ENCODE results near the gene MLEC.
A peak's percentile ranks its signal among the peaks of the same experiment; 100 is the strongest.
"Not testable (repeated sequence)": the region's sequence is repeated elsewhere in the genome, so short reads cannot be mapped to it uniquely, and the experiment has no call there.

MLEC gene

GRCh38 chr12:120666571-120667390 is 20.2 kb upstream of the MLEC start:
- Histone ChIP-seq H3K27ac (ENCODE audit: low read length) (no peak overlapping the region), H3K4me1 (ENCODE audit: control insufficient read depth in 1 of 2, insufficient read depth in 2 of 2, low read length in 2 of 2) (no peaks in the 10 kb centered on the region), H3K4me3 (ENCODE audit: low read depth in 1 of 2, low read length in 2 of 2) (no peak overlapping the region), H3K27me3 (ENCODE audit: low read depth, low read length) (no peaks in the 10 kb centered on the region), H3K36me3 (ENCODE audit: control insufficient read depth in 1 of 2, insufficient read depth in 2 of 2, low read length in 2 of 2) (no peaks in the 10 kb centered on the region), H3K9me3 (ENCODE audit: control insufficient read depth in 1 of 2, low read length in 2 of 2) (no peaks in the 10 kb centered on the region)

- H3K27me3 ChIP-seq (ENCODE audit: low read depth, low read length): no peaks in the 10 kb centered on the region
- no peak overlapping the region for H3K4me3 ChIP-seq (ENCODE audit: low read depth in 1 of 2, low read length in 2 of 2)
- no peaks in the 10 kb centered on the region for H3K9me3 ChIP-seq (ENCODE audit: control insufficient read depth in 1 of 2, low read length in 2 of 2)
- H3K27ac ChIP-seq (ENCODE audit: low read length): no peak overlapping the region
- H3K4me1 ChIP-seq (ENCODE audit: control insufficient read depth in 1 of 2, insufficient read depth in 2 of 2, low read length in 2 of 2): no peaks in the 10 kb centered on the region
- H3K36me3 ChIP-seq (ENCODE audit: control insufficient read depth in 1 of 2, insufficient read depth in 2 of 2, low read length in 2 of 2): no peaks in the 10 kb centered on the region
Measured at GRCh38 chr12:120668091-120668867, 18.7 kb upstream of the MLEC start.

- peak overlapping the region; percentile 23 for H3K27ac ChIP-seq (ENCODE audit: low read length)
- no peaks in the 10 kb centered on the region for H3K9me3 ChIP-seq (ENCODE audit: control insufficient read depth in 1 of 2, low read length in 2 of 2)
- no peaks in the 10 kb centered on the region for H3K27me3 ChIP-seq (ENCODE audit: low read depth, low read length)
- H3K4me1 ChIP-seq (ENCODE audit: control insufficient read depth in 1 of 2, insufficient read depth in 2 of 2, low read length in 2 of 2): no peaks in the 10 kb centered on the region
- H3K36me3 ChIP-seq (ENCODE audit: control insufficient read depth in 1 of 2, insufficient read depth in 2 of 2, low read length in 2 of 2): no peaks in the 10 kb centered on the region
- H3K4me3 ChIP-seq (ENCODE audit: low read depth in 1 of 2, low read length in 2 of 2): peak overlapping the region in 1 of 2 donors; percentile 33
Measured at GRCh38 chr12:120668868-120669840, 17.8 kb upstream of the MLEC start.

GRCh38 chr12:120670237-120670636 is 16.7 kb upstream of the MLEC start:
- H3K4me1 ChIP-seq (ENCODE audit: control insufficient read depth in 1 of 2, insufficient read depth in 2 of 2, low read length in 2 of 2); H3K9me3 ChIP-seq (ENCODE audit: control insufficient read depth in 1 of 2, low read length in 2 of 2); H3K4me3 ChIP-seq (ENCODE audit: low read depth in 1 of 2, low read length in 2 of 2); H3K36me3 ChIP-seq (ENCODE audit: control insufficient read depth in 1 of 2, insufficient read depth in 2 of 2, low read length in 2 of 2); H3K27ac ChIP-seq (ENCODE audit: low read length); H3K27me3 ChIP-seq (ENCODE audit: low read depth, low read length): not testable (repeated sequence)

GRCh38 chr12:120670667-120671066 is 16.3 kb upstream of the MLEC start:
- H3K9me3 ChIP-seq (ENCODE audit: control insufficient read depth in 1 of 2, low read length in 2 of 2): no peaks in the 10 kb centered on the region
- H3K27me3 ChIP-seq (ENCODE audit: low read depth, low read length): no peaks in the 10 kb centered on the region
- no peak overlapping the region for H3K4me3 ChIP-seq (ENCODE audit: low read depth in 1 of 2, low read length in 2 of 2)
- H3K27ac ChIP-seq (ENCODE audit: low read length): no peak overlapping the region
- no peaks in the 10 kb centered on the region for H3K36me3 ChIP-seq (ENCODE audit: control insufficient read depth in 1 of 2, insufficient read depth in 2 of 2, low read length in 2 of 2)
- no peaks in the 10 kb centered on the region for H3K4me1 ChIP-seq (ENCODE audit: control insufficient read depth in 1 of 2, insufficient read depth in 2 of 2, low read length in 2 of 2)

- Histone ChIP-seq H3K27ac (ENCODE audit: low read length) (no peak overlapping the region), H3K9me3 (ENCODE audit: control insufficient read depth in 1 of 2, low read length in 2 of 2) (no peaks in the 10 kb centered on the region), H3K4me1 (ENCODE audit: control insufficient read depth in 1 of 2, insufficient read depth in 2 of 2, low read length in 2 of 2) (no peaks in the 10 kb centered on the region), H3K4me3 (ENCODE audit: low read depth in 1 of 2, low read length in 2 of 2) (no peak overlapping the region), H3K27me3 (ENCODE audit: low read depth, low read length) (no peaks in the 10 kb centered on the region), H3K36me3 (ENCODE audit: control insufficient read depth in 1 of 2, insufficient read depth in 2 of 2, low read length in 2 of 2) (no peaks in the 10 kb centered on the region)
Measured at GRCh38 chr12:120674097-120674636, 12.8 kb upstream of the MLEC start.

- Histone ChIP-seq H3K27me3 (ENCODE audit: low read depth, low read length) (no peaks in the 10 kb centered on the region), H3K27ac (ENCODE audit: low read length) (no peak overlapping the region), H3K36me3 (ENCODE audit: control insufficient read depth in 1 of 2, insufficient read depth in 2 of 2, low read length in 2 of 2) (no peaks in the 10 kb centered on the region), H3K4me3 (ENCODE audit: low read depth in 1 of 2, low read length in 2 of 2) (no peak overlapping the region), H3K4me1 (ENCODE audit: control insufficient read depth in 1 of 2, insufficient read depth in 2 of 2, low read length in 2 of 2) (no peaks in the 10 kb centered on the region), H3K9me3 (ENCODE audit: control insufficient read depth in 1 of 2, low read length in 2 of 2) (no peaks in the 10 kb centered on the region)
Measured at GRCh38 chr12:120677765-120678473, 9.0 kb upstream of the MLEC start.

GRCh38 chr12:120678572-120678971 is 8.4 kb upstream of the MLEC start:
- Histone ChIP-seq H3K27ac (ENCODE audit: low read length) (no peak overlapping the region), H3K27me3 (ENCODE audit: low read depth, low read length) (no peaks in the 10 kb centered on the region), H3K4me1 (ENCODE audit: control insufficient read depth in 1 of 2, insufficient read depth in 2 of 2, low read length in 2 of 2) (no peaks in the 10 kb centered on the region), H3K36me3 (ENCODE audit: control insufficient read depth in 1 of 2, insufficient read depth in 2 of 2, low read length in 2 of 2) (no peaks in the 10 kb centered on the region), H3K4me3 (ENCODE audit: low read depth in 1 of 2, low read length in 2 of 2) (no peak overlapping the region), H3K9me3 (ENCODE audit: control insufficient read depth in 1 of 2, low read length in 2 of 2) (no peaks in the 10 kb centered on the region)

GRCh38 chr12:120680165-120680738 is 6.7 kb upstream of the MLEC start:
- Histone ChIP-seq H3K4me1 (ENCODE audit: control insufficient read depth in 1 of 2, insufficient read depth in 2 of 2, low read length in 2 of 2) (peaks cover 0 to under 1% of the 10 kb centered on the region in 2 donors), H3K27ac (ENCODE audit: low read length) (no peak overlapping the region), H3K36me3 (ENCODE audit: control insufficient read depth in 1 of 2, insufficient read depth in 2 of 2, low read length in 2 of 2) (no peaks in the 10 kb centered on the region), H3K4me3 (ENCODE audit: low read depth in 1 of 2, low read length in 2 of 2) (no peak overlapping the region), H3K27me3 (ENCODE audit: low read depth, low read length) (no peaks in the 10 kb centered on the region), H3K9me3 (ENCODE audit: control insufficient read depth in 1 of 2, low read length in 2 of 2) (no peaks in the 10 kb centered on the region)

- Histone ChIP-seq H3K36me3 (ENCODE audit: control insufficient read depth in 1 of 2, insufficient read depth in 2 of 2, low read length in 2 of 2) (no peaks in the 10 kb centered on the region), H3K4me1 (ENCODE audit: control insufficient read depth in 1 of 2, insufficient read depth in 2 of 2, low read length in 2 of 2) (peaks cover 14 to 28% of the 10 kb centered on the region in 2 donors), H3K9me3 (ENCODE audit: control insufficient read depth in 1 of 2, low read length in 2 of 2) (no peaks in the 10 kb centered on the region), H3K27ac (ENCODE audit: low read length) (no peak overlapping the region), H3K27me3 (ENCODE audit: low read depth, low read length) (no peaks in the 10 kb centered on the region), H3K4me3 (ENCODE audit: low read depth in 1 of 2, low read length in 2 of 2) (no peak overlapping the region)
Measured at GRCh38 chr12:120684523-120684932, 2.4 kb upstream of the MLEC start.
